ENCODE measurements around the gene ABI2. TPM values are rescaled to one million over a fixed set of nuclear protein-coding genes. Genes with fewer than 3 reads are reported as not detected.

Gene ABI2
- total and polyA plus RNA-seq, 4 donors = 5.4 to 10.5 (median 7.6) TPM

DNA sequence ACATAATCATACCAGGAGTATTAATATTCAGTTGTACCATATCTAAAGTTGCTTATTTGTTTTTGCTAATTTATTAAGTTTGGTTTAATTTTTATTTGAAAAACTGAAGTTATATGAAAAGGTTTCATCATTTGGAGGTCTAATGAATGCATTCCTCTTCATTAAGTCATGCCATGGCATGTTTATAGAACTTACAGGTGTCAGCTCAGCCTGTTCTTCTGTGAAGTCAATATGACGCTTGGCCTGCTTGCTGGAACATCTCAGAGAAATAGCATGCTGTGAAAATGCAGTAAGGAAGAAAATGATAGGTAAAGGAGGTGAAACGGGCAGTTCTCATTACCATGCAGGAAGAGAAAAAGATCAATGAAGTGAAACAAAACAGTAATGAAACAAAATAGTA lies 148.7 kb downstream of the ABI2 start:
- WGBS = 86% methylated on average over 2 of the region's 2 CpGs
- Histone ChIP-seq H3K9ac (ENCODE audit: low read depth in 1 of 2, low read length in 2 of 2) (no peak overlapping the region), H3K27ac (ENCODE audit: low read depth in 1 of 2, low read length in 2 of 2) (no peak overlapping the region), H3K4me1 (ENCODE audit: control insufficient read depth in 4 of 4, insufficient read depth in 4 of 4, low read length in 3 of 4) (no peaks in the 10 kb centered on the region), H3K4me3 (ENCODE audit: low read depth in 1 of 3, low read length in 3 of 3) (no peak overlapping the region), H3K27me3 (ENCODE audit: control insufficient read depth in 4 of 4, insufficient read depth in 4 of 4, low read length in 3 of 4) (no peaks in the 10 kb centered on the region), H3K9me3 (ENCODE audit: control insufficient read depth in 4 of 4, low read length in 3 of 4) (no peaks in the 10 kb centered on the region), H3K36me3 (ENCODE audit: control insufficient read depth in 4 of 4, insufficient read depth in 3 of 4, low read depth in 1 of 4, low read length in 3 of 4) (peaks cover 0 to 14% (median 7%) of the 10 kb centered on the region in 4 donors)
- no peak for DNase-seq (ENCODE audit: low spot score)
- TF ChIP-seq SP1 (IDR thresholded peaks at IDR 0.05) (no peak), HNF4A (conservative IDR thresholded peaks at IDR 0.05) (no peak), JUND (IDR thresholded peaks at IDR 0.05) (no peak), HNF4G (IDR thresholded peaks at IDR 0.05) (no peak), GABPA (IDR thresholded peaks at IDR 0.05 in 1 of 2, conservative IDR thresholded peaks at IDR 0.05 in 1 of 2) (no peak), TAF1 (conservative IDR thresholded peaks at IDR 0.05) (no peak), NR2F2 (IDR thresholded peaks at IDR 0.05) (no peak), RXRA (IDR thresholded peaks at IDR 0.05) (no peak)
- TF ChIP-seq, protein P1, sequence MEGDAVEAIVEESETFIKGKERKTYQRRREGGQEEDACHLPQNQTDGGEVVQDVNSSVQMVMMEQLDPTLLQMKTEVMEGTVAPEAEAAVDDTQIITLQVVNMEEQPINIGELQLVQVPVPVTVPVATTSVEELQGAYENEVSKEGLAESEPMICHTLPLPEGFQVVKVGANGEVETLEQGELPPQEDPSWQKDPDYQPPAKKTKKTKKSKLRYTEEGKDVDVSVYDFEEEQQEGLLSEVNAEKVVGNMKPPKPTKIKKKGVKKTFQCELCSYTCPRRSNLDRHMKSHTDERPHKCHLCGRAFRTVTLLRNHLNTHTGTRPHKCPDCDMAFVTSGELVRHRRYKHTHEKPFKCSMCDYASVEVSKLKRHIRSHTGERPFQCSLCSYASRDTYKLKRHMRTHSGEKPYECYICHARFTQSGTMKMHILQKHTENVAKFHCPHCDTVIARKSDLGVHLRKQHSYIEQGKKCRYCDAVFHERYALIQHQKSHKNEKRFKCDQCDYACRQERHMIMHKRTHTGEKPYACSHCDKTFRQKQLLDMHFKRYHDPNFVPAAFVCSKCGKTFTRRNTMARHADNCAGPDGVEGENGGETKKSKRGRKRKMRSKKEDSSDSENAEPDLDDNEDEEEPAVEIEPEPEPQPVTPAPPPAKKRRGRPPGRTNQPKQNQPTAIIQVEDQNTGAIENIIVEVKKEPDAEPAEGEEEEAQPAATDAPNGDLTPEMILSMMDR (IDR thresholded peaks at IDR 0.05; ENCODE audit: low read depth, low read length, missing input control) = no peak
- TF ChIP-seq, protein P2, sequence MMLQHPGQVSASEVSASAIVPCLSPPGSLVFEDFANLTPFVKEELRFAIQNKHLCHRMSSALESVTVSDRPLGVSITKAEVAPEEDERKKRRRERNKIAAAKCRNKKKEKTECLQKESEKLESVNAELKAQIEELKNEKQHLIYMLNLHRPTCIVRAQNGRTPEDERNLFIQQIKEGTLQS (IDR thresholded peaks at IDR 0.05) = no peak
- TF ChIP-seq, protein P3, sequence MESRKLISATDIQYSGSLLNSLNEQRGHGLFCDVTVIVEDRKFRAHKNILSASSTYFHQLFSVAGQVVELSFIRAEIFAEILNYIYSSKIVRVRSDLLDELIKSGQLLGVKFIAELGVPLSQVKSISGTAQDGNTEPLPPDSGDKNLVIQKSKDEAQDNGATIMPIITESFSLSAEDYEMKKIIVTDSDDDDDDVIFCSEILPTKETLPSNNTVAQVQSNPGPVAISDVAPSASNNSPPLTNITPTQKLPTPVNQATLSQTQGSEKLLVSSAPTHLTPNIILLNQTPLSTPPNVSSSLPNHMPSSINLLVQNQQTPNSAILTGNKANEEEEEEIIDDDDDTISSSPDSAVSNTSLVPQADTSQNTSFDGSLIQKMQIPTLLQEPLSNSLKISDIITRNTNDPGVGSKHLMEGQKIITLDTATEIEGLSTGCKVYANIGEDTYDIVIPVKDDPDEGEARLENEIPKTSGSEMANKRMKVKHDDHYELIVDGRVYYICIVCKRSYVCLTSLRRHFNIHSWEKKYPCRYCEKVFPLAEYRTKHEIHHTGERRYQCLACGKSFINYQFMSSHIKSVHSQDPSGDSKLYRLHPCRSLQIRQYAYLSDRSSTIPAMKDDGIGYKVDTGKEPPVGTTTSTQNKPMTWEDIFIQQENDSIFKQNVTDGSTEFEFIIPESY (IDR thresholded peaks at IDR 0.05) = no peak

DNA sequence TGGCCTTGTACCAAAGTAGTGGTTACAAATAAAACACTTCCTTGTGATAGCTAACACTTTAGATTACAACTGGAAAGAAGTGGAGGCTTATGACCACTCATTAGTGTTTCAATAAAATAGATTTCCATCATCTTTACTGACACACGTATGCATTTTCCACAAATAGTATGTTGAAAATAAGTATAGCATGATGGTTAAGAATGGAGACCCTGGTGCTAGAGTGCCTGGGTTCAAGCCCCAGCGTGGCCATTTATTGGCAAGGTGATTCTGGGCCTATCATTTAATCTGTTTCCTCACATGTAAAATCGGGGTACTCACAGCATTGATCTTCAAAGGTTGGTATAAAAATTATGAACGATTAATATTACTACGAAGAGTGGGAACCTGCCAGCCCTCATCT lies 152.4 kb downstream of the ABI2 start:
- Histone ChIP-seq H3K9ac (ENCODE audit: low read depth in 1 of 2, low read length in 2 of 2) (no peak overlapping the region), H3K27me3 (ENCODE audit: control insufficient read depth in 4 of 4, insufficient read depth in 4 of 4, low read length in 3 of 4) (no peaks in the 10 kb centered on the region), H3K36me3 (ENCODE audit: control insufficient read depth in 4 of 4, insufficient read depth in 3 of 4, low read depth in 1 of 4, low read length in 3 of 4) (peaks cover 0 to 26% (median 16%) of the 10 kb centered on the region in 4 donors), H3K9me3 (ENCODE audit: control insufficient read depth in 4 of 4, low read length in 3 of 4) (no peaks in the 10 kb centered on the region), H3K4me1 (ENCODE audit: control insufficient read depth in 4 of 4, insufficient read depth in 4 of 4, low read length in 3 of 4) (no peaks in the 10 kb centered on the region), H3K27ac (ENCODE audit: low read depth in 1 of 2, low read length in 2 of 2) (no peak overlapping the region), H3K4me3 (ENCODE audit: low read depth in 1 of 3, low read length in 3 of 3) (no peak overlapping the region)
- TF ChIP-seq, protein P3 (IDR thresholded peaks at IDR 0.05) = no peak
- TF ChIP-seq EGR1 (IDR thresholded peaks at IDR 0.05; ENCODE audit: low read depth in 2 of 2) (no peak), YY1 (IDR thresholded peaks at IDR 0.05) (no peak), HNF4G (IDR thresholded peaks at IDR 0.05) (no peak), FOXA2 (IDR thresholded peaks at IDR 0.05) (no peak), NR2F2 (IDR thresholded peaks at IDR 0.05) (no peak), SP1 (IDR thresholded peaks at IDR 0.05) (no peak), RXRA (IDR thresholded peaks at IDR 0.05) (no peak), RAD21 (IDR thresholded peaks at IDR 0.05) (no peak), JUND (IDR thresholded peaks at IDR 0.05) (no peak), HNF4A (conservative IDR thresholded peaks at IDR 0.05) (no peak)
- TF ChIP-seq, protein P4, sequence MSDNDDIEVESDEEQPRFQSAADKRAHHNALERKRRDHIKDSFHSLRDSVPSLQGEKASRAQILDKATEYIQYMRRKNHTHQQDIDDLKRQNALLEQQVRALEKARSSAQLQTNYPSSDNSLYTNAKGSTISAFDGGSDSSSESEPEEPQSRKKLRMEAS (IDR thresholded peaks at IDR 0.05) = no peak
- TF ChIP-seq, protein P1 (IDR thresholded peaks at IDR 0.05; ENCODE audit: low read depth, low read length, missing input control) = no peak
- 93% methylated on average over 5 of the region's 5 CpGs for WGBS
- DNase-seq (ENCODE audit: low spot score) = no peak

Measured in liver (tissue), 9 donors.